ENCODE measurements around the gene NISCH.
"Not testable (repeated sequence)": the region's sequence is repeated elsewhere in the genome, so short reads cannot be mapped to it uniquely, and the experiment has no call there.

Gene NISCH

DNA sequence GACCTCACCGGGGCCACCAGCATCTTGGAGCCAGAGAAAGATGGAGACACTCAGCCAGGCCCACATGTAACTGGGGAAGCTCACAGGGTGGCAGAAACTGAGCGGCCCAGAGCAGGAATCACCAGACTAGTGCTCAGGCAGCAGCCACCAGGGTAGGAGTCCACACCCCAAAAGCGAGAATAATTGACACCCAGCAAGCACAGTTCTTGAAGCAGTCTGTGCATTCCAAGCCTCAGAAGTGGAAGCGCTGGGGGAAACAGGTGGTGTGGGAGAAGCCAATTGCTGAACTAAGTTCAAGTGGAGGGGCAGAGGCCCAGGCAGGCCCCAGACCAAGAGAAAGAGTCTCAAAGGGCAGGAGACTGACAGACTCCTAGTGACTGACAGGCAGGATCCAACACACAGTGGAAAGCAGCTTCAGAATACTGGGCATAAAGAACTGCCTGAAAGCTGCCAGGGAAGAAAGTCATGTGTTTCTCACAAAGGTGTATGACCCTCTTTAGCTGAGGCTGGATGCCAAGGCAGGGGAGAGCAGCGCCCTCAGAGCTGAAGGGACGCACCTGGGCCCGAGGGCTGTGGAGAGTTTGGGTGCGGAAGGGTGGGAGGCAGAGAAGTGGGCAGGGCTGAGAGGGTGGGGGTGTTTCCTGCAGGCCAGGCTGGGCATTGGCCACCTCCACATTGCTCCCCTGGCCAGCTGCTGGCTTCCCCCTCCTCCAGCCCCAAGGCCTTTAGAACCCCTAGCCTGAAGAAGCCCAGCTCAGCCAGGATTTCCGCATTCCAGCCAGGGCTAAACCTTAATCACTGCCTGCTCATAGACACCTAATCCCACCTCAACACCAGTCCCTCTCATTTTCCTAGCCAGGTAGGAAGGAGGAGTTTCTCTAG lies 70.5 kb downstream of the NISCH start:
- no peak for DNase-seq (ENCODE audit: low read depth)

- DNase-seq (ENCODE audit: low read depth), result not testable (repeated sequence)
Observed at GRCh38 chr3:52526671-52527038, 71.3 kb downstream of the NISCH start.

DNA sequence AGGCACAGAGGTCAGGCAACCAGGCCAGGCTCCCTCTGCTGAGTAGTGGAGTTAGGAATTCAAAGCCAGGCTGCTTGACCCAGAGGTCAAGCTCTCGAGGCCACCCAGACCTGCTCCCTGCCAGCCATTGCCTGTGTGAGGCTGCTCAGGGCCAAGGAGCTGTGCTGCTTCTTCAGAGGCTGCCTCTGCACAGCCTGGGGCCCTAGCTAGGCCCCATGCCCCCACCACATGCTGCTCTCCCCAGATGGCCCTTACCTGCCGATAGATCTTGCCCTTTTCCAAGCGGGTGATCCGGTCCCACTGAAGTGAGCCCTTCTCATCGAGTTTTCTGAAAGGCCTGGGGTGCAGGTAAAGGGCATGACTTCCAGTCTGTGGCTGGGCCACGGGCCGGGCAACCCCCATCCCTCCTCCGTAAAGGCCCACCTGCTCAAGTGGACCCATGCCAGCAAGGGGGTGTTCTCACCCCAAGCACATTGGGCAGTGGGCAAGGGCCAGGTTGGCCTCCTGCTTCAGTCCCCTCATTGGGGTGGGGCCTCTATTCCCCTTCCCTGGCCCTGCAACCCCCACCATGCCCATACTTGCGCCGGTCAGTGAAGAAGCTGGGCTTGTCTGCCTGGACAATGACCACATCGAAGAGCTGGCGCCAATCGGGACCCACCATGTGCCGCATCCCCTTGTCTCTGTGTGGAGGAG lies 71.8 kb downstream of the NISCH start:
- DNase-seq (ENCODE audit: low read depth), result no peak

GRCh38 chr3:52527732-52528585 lies 72.6 kb downstream of the NISCH start:
- DNase-seq (ENCODE audit: low read depth), result no peak

- DNase-seq (ENCODE audit: low read depth), result no peak
Observed at GRCh38 chr3:52528586-52529375, 73.4 kb downstream of the NISCH start.

DNA sequence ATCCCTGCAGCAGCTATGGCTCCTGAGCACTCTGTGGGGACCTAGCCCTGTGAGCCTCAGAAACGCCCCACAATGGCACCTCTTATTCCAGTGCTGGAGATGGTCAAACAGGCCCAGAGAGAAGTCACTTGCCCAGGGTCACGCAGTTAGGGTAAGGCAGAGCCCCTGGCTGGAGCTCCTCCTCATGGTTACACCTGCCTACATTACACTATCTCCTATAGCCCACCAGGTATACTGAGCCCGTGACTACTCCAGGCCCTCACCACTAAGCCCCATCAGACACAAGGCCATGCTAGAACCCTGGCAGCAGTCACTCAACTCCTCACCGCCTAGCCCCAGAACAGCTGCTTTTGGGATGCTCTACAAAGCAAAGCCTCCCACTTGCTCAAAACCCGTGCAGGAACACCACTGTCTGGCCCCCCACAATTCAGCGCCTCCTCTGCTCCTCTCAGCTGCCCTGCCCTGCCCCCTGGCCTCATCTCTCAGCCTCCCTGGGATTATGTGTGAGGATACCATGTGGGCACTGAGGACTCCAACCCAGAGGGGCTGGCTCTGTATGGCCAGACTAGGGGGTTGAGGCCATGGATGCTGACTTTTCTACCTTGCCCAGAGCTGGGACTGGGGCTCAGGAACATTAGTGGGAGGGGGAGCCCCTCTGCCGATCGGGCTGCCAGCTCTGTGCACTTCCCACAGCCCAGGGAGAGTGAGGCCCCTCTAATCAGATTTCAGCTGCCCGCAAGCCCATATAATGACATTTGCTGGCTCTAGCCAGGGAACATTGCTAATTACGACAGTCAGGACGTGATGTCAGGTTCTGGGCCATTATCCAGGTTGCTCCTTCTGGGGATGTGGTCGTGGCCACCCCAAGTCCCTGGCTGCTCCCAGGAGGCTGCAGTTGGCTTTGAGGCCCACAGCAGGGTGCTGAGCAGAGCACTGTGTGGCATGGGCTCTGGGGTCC lies 74.3 kb downstream of the NISCH start:
- DNase-seq (ENCODE audit: low read depth), result no peak

DNA sequence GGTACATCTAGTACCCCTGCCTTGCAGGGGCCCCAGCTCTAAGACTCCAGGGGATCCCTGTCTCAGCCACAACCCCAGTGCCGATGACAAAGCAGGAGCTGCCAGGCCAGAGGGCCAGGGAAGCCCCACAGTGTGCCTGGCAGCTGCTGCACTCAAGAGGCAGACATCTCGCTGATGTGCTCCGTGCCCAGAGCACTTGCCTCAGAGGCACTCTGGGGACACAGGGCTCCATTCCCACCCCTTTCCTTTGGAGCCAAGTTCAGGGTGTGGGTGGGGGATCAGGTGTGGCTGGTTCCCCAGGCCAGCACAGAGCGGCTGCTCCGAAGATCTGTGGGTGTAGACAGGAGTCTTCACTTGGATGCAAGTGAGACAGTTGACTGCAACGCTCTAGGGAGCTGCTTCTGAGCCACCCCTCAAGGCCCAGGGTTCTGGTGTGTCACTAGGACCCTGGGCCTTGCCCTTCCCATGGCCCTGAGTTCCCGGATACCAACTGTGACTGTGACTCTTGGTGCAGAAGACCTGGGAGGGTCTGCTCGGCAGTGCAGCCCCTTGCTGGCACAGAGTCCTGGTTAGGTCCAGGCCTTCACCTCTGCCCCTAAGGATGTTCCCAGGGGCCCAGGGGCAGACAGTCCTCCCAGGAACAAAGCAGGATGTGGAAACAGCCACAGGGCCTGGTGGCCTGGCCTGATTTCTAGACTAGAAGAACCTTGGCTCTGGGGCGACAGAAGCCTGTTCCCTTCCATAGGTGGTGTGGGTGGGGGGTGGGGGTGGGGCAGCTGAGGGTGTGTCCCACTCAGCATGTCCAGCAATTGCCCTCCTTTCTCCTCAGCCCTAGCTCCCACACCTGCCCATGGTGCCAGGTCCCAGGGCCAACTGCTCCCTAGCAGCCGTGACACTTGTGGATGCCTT lies 75.8 kb downstream of the NISCH start:
- DNase-seq (ENCODE audit: low read depth), result no peak

DNA sequence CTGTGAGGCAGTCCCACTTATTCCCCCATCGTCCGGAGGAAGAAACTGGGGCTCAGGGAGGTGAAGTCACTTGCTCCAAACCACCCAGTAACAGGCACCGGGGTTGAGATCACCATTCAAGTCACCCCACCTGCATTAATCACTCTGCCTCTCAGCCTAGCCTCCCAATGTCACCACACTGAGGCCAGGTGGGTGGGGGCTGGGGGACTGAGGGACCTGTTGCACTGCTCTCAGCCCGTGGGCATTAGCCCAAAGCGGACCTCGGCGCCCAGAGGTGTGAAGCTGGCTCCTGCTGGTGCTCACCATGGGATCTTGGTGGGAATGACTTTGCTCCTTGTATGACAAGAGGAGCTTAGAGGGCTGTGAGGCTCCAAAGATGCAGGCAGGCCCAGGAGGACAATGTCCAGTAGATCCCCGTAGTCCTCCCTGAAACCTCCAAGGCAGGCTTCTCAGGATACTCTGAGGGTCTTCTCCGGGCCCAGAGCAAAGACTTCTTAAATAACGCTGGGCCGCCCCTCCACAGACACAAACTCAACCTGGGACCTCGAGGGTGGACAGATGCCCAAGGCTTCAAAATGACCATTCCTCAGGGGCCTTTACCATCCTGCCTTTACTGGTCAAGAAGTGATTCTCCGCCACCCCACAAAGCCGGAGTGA lies 76.6 kb downstream of the NISCH start:
- no peak for DNase-seq (ENCODE audit: low read depth)

DNA sequence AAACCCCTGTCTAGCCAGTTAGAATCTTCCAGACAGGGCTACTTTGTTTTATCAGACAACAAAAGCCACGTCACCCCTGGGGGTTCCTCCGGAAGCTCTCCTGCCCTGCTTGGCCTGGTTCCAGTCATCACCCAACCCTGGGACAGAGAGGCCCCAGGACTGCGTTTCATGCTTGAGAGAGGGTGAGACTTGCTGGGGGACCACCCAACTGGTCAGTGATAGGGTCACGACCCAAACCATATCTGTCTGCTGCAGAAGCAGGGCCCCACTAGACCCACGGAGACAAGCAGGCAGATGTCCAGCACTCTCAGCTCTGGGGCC lies 77.1 kb downstream of the NISCH start:
- DNase-seq (ENCODE audit: low read depth), result no peak

- DNase-seq (ENCODE audit: low read depth), result no peak
Observed at GRCh38 chr3:52532838-52533622, 77.6 kb downstream of the NISCH start.

DNA sequence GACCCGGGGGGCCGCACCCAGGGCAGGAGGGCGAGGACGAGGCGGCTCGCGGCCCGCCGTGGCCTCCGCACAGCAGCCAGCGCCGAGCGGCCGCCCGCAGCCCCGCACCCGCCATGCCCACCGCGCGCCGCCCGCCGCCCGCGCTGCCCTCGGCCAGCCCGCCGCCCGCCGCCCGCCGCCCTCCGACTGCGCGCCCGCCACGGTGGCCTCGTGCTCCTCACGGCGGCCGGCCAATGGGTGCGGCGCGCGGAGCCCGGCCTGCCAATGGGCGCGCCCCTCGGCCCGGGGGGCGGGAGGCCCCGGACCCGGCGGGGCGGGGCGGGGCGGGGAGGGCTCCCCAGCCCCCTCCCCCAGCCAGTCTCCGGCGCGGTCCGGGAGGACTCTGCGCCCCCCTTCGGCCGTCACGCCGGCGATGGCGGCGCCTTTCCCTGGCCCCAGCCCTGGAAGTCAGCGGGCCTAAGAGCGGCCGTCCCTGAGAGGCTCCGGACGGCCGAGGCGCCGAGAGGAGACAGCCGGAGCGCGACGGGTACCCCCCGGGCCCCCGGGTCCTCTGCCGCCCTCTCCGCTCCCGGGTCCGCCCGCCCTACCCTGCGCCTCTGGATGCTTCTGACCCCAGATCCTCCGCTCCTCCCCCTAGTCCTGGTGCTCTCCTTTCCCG lies 78.3 kb downstream of the NISCH start, which contains the start of gene NT5DC2:
NT5DC2 (minus strand) TSS at position 235 of the 658 bp plus-strand sequence; CDS start at position 115, 120 bp downstream.
- DNase-seq (ENCODE audit: low read depth), result peak; percentile 44

DNA sequence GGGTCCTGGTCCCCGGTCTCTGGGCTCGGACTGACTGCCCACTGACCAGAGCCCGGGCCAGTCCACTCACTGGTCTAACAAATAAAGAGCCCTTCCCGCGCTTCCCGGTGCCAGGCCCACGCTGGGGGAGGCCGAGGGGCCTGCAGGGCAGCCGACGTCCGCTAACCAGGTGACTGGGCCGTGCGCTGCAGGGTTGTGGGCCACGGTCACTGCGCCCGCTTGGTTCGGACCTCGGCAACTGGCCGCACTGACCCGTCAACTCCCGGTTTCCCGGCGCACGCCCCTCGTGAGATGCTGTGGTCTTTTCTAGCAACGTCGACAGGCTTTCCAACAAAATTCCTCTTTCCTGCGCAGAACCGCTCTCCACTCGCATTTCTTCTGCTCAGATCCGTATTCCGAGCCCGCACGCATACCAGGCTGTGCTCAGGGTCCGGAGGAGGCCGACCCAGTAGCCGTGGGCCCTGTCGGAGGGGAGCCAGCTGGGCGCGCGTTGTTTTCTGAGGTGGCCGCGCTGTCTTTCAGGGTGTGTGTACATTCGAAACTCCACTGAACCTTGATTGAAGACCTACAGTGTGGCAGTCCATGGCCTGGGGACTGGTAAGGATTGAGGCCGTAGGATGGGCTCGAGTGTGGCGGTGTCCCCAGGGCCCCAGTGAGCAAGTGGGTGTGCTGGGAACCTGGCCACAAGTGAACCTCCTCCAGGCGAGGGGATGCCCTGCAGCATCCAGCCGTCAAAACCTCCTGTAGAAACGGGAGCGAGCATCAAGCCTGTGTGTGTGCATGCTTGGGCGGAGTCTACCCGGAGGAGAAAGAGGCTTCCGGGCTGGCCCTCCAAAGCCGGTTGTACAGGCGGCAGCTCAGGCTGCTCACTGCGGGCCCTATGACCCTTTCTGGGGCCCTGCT lies 79.1 kb downstream of the NISCH start:
- DNase-seq (ENCODE audit: low read depth), result no peak

GRCh38 chr3:52535411-52536111 lies 80.2 kb downstream of the NISCH start:
- DNase-seq (ENCODE audit: low read depth), result no peak

- no peak for DNase-seq (ENCODE audit: low read depth)
Observed at GRCh38 chr3:52536112-52536368, 80.6 kb downstream of the NISCH start.

- DNase-seq (ENCODE audit: low read depth), result peak; percentile 95
Observed at GRCh38 chr3:52536369-52537164, 81.2 kb downstream of the NISCH start, which contains the start of gene UQCC5. Gene UQCC5, plus strand, starts transcription at chr3:52536605. Its CDS starts 151 bp downstream, at chr3:52536756.
